Frontal cortex (tissue), 4 donors: ENCODE data around the gene KRTAP22-2. TPM values are rescaled to one million over a fixed set of nuclear protein-coding genes. Genes with fewer than 3 reads are reported as not detected.

Experiments used
- DNase-seq, 2 donors: peaks; one replicate each; pipeline ENCODE4 v3.0.0; 2012; ENCODE audit warnings: low spot score in 2 of 2
- FAIRE-seq: peaks from 2 replicates; lab custom pipeline; 2012; peaks lifted over from hg19 to GRCh38; lab: Jason Lieb, UNC
- small RNA-seq: library from RNA; depleted of rRNA; stranded (forward); fragments of <200 nt; gene quantifications from one replicate; pipeline ENCODE3, GENCODE V24; 2014
- total RNA-seq: library from RNA; depleted of rRNA; stranded (reverse); fragments of >200 nt; gene quantifications from one replicate; pipeline ENCODE4 v1.2.3, GENCODE V29; 2014
- donor health status: control.
- donor health status: control.
- donor health status: control.

KRTAP22-2 gene
- total RNA-seq, 1 donor from 2014 or later, result not detected

DNA sequence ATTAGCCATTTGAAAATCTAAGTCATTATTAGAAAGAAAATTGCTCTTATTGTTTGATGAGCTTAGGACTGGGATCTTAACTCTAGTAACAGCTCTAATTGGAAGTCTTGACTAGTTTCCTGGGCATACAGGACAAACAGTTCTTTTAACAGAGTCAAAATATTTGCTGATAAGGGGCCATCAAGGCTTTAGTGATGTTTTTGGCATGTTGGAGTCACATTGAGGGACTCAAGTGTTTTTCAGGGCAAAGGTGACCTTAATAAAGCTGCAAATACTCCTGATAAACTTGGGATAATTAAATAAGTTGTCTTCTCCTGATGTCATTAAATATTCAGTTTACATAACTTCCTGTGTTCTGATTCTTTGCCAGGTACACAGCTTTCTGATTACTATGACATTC, 22.6 kb downstream of the KRTAP22-2 start:
- DNase-seq, result no peak
- FAIRE-seq, result no peak

DNA sequence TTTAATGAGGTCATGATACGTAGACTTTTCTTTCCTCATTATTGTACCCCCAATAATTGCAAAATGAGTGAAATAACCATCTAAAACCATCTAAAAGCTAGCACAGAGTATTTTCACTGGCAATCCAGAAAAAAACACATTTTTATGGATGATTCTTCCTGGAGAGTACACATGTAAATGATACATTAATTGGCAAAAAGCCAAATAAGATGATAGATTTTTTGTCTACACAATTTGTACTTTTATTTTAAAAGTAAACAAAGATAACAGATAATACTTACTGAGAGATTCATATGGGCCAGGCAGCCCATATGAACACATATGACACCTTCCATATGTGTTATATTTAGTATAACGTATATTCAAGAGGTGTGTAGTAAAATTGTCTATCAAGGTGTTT, 26.6 kb downstream of the KRTAP22-2 start:
- DNase-seq (no peak), FAIRE-seq (no peak)

DNA sequence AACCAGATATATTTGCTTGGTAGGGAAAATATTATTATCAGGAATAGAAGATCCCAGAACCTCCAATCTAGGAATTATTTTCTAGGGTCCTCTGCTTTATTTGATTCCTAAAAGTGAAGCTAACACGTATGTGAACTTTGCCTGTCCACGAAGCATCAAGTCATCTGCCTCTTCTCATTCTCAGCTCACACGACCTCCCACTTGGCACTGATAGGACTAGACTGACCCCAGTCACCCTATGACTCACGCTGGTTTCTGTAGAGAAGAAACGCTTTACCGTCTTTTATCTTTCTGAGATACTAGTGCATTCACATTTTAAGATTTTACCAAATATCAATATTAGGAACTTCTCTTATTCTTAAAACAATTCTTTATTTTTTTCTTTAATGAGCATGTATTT, 27.1 kb downstream of the KRTAP22-2 start:
- no peak for FAIRE-seq
- DNase-seq, result no peak

DNA sequence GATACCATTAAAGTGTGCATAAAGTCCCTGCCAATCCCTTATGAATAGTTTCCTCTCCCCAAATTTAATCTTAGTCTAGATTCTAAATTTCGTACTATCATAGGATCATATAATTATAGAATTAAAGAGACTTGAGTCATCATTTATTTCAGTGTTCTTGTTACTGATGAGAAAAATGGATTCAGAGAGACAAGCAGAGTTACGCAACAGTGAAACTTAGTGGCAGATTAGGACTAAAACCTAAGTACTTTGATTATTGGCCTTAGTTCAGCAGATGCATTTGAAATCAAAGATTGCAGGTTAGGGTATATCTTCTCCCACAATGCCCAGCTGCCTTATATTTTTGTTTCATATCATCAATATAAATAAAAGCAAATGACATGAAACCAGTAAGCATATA, 28.2 kb downstream of the KRTAP22-2 start:
- FAIRE-seq, result no peak
- no peak for DNase-seq

DNA sequence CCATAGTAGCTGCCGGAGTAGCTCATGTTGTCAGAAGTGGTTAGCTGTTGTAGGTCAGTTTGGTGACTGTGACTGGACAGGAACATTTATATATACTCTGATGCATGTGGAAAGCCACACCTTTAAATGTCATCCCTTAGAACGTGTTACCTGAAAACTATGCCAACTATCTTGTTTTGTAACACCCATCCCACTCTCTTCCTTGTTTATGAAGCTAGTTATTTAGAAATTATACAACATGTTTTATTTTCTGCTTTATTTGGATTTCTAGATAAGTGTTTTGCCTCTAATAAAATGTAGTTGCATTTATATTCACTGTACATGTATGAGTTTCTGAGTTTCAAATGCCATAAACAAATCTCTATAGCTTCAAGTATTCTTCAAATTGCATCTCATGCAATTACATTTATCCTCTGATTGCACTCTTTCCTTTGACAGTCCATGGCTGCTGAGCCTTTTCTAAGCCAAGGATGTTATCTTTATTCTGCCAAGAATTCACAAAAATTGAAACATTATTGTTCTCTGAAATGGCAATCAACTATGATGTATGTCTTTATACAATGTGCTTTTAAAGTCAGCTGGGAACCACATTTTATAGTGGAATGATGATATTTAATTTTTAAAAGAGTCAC, 28.8 kb downstream of the KRTAP22-2 start, which contains the start of gene KRTAP19-7:
Gene KRTAP19-7, minus strand, starts transcription at position 51 of the 632 bp plus-strand sequence. Its CDS starts 25 bp downstream, at position 26.
- DNase-seq (no peak), FAIRE-seq (no peak)

DNA sequence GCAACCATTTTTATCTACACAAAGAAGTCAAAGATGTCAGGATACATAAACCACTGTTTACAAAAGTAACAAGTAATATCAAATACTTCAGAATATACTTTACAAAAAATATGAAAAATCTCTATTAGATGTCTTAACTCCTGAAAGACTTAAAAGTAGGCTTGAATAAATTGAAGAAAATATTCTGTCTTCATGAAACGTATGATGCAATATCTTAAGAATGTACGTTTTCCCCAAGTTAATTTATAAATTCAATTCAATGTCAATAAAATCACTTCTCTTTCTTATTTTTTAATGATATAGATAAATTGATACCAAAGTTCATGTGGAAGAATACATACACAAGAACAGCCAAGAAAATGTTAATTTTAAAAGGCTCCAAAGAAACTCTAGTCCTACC, 35.1 kb downstream of the KRTAP22-2 start:
- DNase-seq (no peak), FAIRE-seq (peak; percentile 13)

DNA sequence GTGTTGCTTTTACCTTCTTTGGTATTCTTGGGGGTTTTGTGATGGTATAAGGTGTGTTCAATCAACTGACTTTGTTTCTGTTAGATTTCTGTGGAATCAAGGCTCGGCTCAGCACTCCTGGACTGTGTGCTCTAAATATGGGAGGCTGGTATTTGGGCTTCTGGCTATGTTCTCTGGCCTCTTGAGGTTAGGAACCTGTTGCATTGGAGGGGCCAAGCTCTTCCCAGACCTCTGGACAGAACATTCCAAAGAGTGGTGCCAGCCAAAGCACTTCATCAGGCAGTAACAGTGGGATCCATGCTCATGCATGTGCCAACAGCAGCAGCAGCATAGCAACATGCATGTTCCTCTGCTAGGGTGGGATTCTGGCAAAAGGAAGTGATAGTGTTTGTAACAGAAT, 37.4 kb downstream of the KRTAP22-2 start:
- no peak for FAIRE-seq

GRCh38 chr21:30541764-30542163, 48.4 kb downstream of the KRTAP22-2 start, which contains the start of gene KRTAP19-6:
Gene KRTAP19-6, minus strand, starts transcription at chr21:30541864. Its CDS starts 31 bp downstream, at chr21:30541833.
- DNase-seq, result no peak
- FAIRE-seq, result no peak

More for the DNA sequence above, 37.4 kb downstream of the KRTAP22-2 start:
- DNase-seq, result no peak

Small RNA genes within 50 kb of the gene (small RNA-seq; reads per million reads assigned to genes)
- gene KRTAP20-1, result not detected
- gene KRTAP20-4, result not detected
- not detected for gene KRTAP22-1
- gene KRTAP22-2, result not detected

Other genes with a start within 250 kb of the KRTAP22-2 start
- gene KRTAP23-1, start 241.8 kb downstream of the KRTAP22-2 start, total RNA-seq, result not detected
- not detected for gene KRTAP13-2, start 218.1 kb downstream of the KRTAP22-2 start, total RNA-seq
- gene KRTAP13-1, start 194.4 kb downstream of the KRTAP22-2 start, total RNA-seq, result not detected
- not detected for gene KRTAP13-3, start 164.5 kb downstream of the KRTAP22-2 start, total RNA-seq
- gene KRTAP13-4, start 160.2 kb downstream of the KRTAP22-2 start, total RNA-seq, result not detected
- gene KRTAP15-1, start 150.1 kb downstream of the KRTAP22-2 start, total RNA-seq, result not detected
- gene KRTAP19-1, start 110.0 kb downstream of the KRTAP22-2 start, total RNA-seq, result not detected
- not detected for gene KRTAP19-2, start 103.0 kb downstream of the KRTAP22-2 start, total RNA-seq
- not detected for gene KRTAP19-3, start 98.4 kb downstream of the KRTAP22-2 start, total RNA-seq
- not detected for gene KRTAP19-4, start 93.2 kb downstream of the KRTAP22-2 start, total RNA-seq
- gene KRTAP19-5, start 88.3 kb downstream of the KRTAP22-2 start, total RNA-seq, result not detected
- gene KRTAP19-6, start 48.5 kb downstream of the KRTAP22-2 start, total RNA-seq, result not detected
- gene KRTAP19-7, start 29.1 kb downstream of the KRTAP22-2 start, total RNA-seq, result not detected
- not detected for gene KRTAP6-3, start 2.0 kb upstream of the KRTAP22-2 start, total RNA-seq
- not detected for gene KRTAP6-2, start 8.5 kb upstream of the KRTAP22-2 start, total RNA-seq
- not detected for gene KRTAP22-1, start 10.7 kb upstream of the KRTAP22-2 start, total RNA-seq
- not detected for gene KRTAP6-1, start 23.5 kb upstream of the KRTAP22-2 start, total RNA-seq
- gene KRTAP20-1, start 26.0 kb upstream of the KRTAP22-2 start, total RNA-seq, result not detected
- gene KRTAP20-4, start 30.2 kb upstream of the KRTAP22-2 start, total RNA-seq, result not detected
- not detected for gene KRTAP20-2, start 44.8 kb upstream of the KRTAP22-2 start, total RNA-seq
- gene KRTAP20-3, start 52.5 kb upstream of the KRTAP22-2 start, total RNA-seq, result not detected
- not detected for gene KRTAP21-3, start 128.4 kb upstream of the KRTAP22-2 start, total RNA-seq
- not detected for gene KRTAP21-2, start 156.9 kb upstream of the KRTAP22-2 start, total RNA-seq
- not detected for gene KRTAP21-1, start 165.0 kb upstream of the KRTAP22-2 start, total RNA-seq
- gene KRTAP8-1, start 222.9 kb upstream of the KRTAP22-2 start, total RNA-seq, result not detected
- gene KRTAP7-1, start 239.4 kb upstream of the KRTAP22-2 start, total RNA-seq, result not detected